HL-60 (cell line): ENCODE data around the gene ADD3.

Source experiments
- CTCF ChIP-seq: IDR thresholded peaks from one replicate; pipeline ENCODE4 v1.5.1; 2011; ENCODE audit warnings: low read length, control low read depth, inconsistent platforms; ENCODE audit not compliant: insufficient read depth
- POLR2AphosphoS5 ChIP-seq: IDR thresholded peaks from 2 replicates; pipeline ENCODE4 v1.6.1; 2012; ENCODE audit warnings: low read depth
- TF ChIP-seq, protein P1 (sequence below): IDR thresholded peaks from 2 replicates; pipeline ENCODE4 v1.6.1; 2012; ENCODE audit warnings: low read depth; ENCODE audit not compliant: insufficient replicate concordance

DNA sequence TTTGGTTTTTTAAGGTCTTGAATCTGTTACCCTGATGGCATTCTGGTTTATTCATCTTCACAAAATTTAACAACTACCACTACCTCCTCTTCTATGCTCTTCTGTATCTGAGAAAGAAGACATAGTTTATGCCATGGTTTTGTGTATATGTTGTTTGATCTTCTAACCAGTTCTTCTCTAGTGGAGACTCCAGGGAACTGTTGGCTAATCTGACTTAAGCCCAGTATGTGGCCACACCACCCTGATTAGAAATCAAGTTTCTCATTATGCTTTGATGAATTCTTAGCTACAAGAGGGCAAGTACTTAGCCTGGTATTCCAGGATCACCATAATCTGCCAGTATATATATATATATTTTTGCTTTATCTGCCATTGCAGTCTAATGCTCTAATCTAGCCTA is 100.1 kb downstream of the ADD3 start:
- no peak for TF ChIP-seq CTCF
- TF ChIP-seq, protein P1, sequence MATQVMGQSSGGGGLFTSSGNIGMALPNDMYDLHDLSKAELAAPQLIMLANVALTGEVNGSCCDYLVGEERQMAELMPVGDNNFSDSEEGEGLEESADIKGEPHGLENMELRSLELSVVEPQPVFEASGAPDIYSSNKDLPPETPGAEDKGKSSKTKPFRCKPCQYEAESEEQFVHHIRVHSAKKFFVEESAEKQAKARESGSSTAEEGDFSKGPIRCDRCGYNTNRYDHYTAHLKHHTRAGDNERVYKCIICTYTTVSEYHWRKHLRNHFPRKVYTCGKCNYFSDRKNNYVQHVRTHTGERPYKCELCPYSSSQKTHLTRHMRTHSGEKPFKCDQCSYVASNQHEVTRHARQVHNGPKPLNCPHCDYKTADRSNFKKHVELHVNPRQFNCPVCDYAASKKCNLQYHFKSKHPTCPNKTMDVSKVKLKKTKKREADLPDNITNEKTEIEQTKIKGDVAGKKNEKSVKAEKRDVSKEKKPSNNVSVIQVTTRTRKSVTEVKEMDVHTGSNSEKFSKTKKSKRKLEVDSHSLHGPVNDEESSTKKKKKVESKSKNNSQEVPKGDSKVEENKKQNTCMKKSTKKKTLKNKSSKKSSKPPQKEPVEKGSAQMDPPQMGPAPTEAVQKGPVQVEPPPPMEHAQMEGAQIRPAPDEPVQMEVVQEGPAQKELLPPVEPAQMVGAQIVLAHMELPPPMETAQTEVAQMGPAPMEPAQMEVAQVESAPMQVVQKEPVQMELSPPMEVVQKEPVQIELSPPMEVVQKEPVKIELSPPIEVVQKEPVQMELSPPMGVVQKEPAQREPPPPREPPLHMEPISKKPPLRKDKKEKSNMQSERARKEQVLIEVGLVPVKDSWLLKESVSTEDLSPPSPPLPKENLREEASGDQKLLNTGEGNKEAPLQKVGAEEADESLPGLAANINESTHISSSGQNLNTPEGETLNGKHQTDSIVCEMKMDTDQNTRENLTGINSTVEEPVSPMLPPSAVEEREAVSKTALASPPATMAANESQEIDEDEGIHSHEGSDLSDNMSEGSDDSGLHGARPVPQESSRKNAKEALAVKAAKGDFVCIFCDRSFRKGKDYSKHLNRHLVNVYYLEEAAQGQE: no peak
- TF ChIP-seq POLR2AphosphoS5: no peak
